Panc1 (cell line): Measurements from ENCODE around the gene GRAMD4. TPM values are rescaled to one million over a fixed set of nuclear protein-coding genes. Genes with fewer than 3 reads are reported as not detected.

Experiments used
- ATAC-seq: fragments of 200-7000 bp; cut with Tn5 transposase; 2 replicates; pipeline ENCODE4 v1.9.1; 2020; ENCODE audit warnings: mild to moderate bottlenecking, moderate library complexity
- BruUV-seq: library from RNA; stranded (reverse); fragments of 400-500 nt; replicated peaks from 2 replicates; lab custom pipeline; 2021; lab: Mats Ljungman, UMichigan
- CTCF ChIA-PET: fragments of 300-600 bp; sonication (Branson Sonifier 250); formaldehyde crosslinking; loops from one replicate; lab custom pipeline; 2022; ENCODE audit warnings: antibody characterized with exemption; lab: Charles Lee
- POLR2A ChIA-PET: fragments of 300-600 bp; sonication (Branson Sonifier 250); formaldehyde crosslinking; loops from one replicate; lab custom pipeline; 2022; ENCODE audit warnings: antibody characterized with exemption; lab: Charles Lee
- DNase-seq: peaks from one replicate; pipeline ENCODE4 v3.0.0-alpha.2; 2010; ENCODE audit warnings: low read depth, low spot score
- H3K27ac ChIP-seq: 2 replicates; pipeline ENCODE4 v1.5.1; 2011; ENCODE audit warnings: mild to moderate bottlenecking, low read length, inconsistent platforms
- H3K27me3 ChIP-seq: fragments of 200-500 bp; sonication (Bioruptor generic); 2 replicates; pipeline ENCODE4 v1.6.0; 2014; ENCODE audit warnings: low read length, inconsistent platforms; ENCODE audit not compliant: control insufficient read depth, insufficient read depth
- H3K36me3 ChIP-seq: fragments of 200-500 bp; sonication (Bioruptor generic); 2 replicates; pipeline ENCODE4 v1.5.1; 2014; ENCODE audit warnings: inconsistent platforms, mild to moderate bottlenecking, low read length, moderate library complexity; ENCODE audit not compliant: control insufficient read depth, insufficient read depth
- H3K4me1 ChIP-seq: 2 replicates; pipeline ENCODE4 v1.5.1; 2011; ENCODE audit warnings: inconsistent platforms, mild to moderate bottlenecking, low read length, moderate library complexity; ENCODE audit not compliant: control insufficient read depth, insufficient read depth
- H3K4me3 ChIP-seq, 2 experiments: 2 replicates each; pipeline ENCODE4 v1.5.1; 2011 to 2012; ENCODE audit warnings: low read depth in 2 of 2, low read length in 2 of 2, mild to moderate bottlenecking in 2 of 2, inconsistent platforms in 1 of 2, moderate library complexity in 1 of 2
- H3K9me3 ChIP-seq: fragments of 200-500 bp; sonication (Bioruptor generic); 2 replicates; pipeline ENCODE4 v1.5.1; 2014; ENCODE audit warnings: low read depth, mild to moderate bottlenecking, inconsistent platforms, low read length, moderate library complexity; ENCODE audit not compliant: control insufficient read depth, insufficient read depth
- POLR2AphosphoS5 ChIP-seq: IDR thresholded peaks from 2 replicates; pipeline ENCODE4 v1.6.1; 2012; ENCODE audit warnings: mild to moderate bottlenecking, low read depth, low read length, moderate library complexity
- SIN3A ChIP-seq: IDR thresholded peaks from 2 replicates; pipeline ENCODE4 v1.6.1; 2012; ENCODE audit warnings: low read depth, mild to moderate bottlenecking, low read length, moderate library complexity, borderline replicate concordance; ENCODE audit not compliant: insufficient read depth
- TCF7L2 ChIP-seq: IDR thresholded peaks from 2 replicates; pipeline ENCODE4 v1.6.1; 2011; ENCODE audit warnings: mild to moderate bottlenecking, low read depth, low read length, inconsistent platforms
- in situ Hi-C: cut with HindIII; loops from 2 replicates; pipeline ENCODE4 v1.10.0; 2016; ENCODE audit warnings: low sequenced_read_pairs, low pct_unique_long_range_greater_than_20kb
- intact Hi-C: fragments of 100-400 bp; cut with micrococcal nuclease; formaldehyde crosslinking; loops from one replicate; pipeline ENCODE4 v1.10.0; 2022; ENCODE audit not compliant: unreplicated experiment
- total RNA-seq: library from RNA; stranded (reverse); gene quantifications from one replicate; pipeline ENCODE4 v1.2.1, GENCODE V29; 2021; ENCODE audit not compliant: unreplicated experiment
- TF ChIP-seq, protein P1 (sequence below): fragments of 450-650 bp; IDR thresholded peaks from 2 replicates; pipeline ENCODE4 v1.5.1; 2017; ENCODE audit warnings: mild to moderate bottlenecking
- TF ChIP-seq, protein P2 (sequence below), 2 experiments: IDR thresholded peaks; 2 replicates each; pipeline ENCODE4 v1.6.1; 2011 to 2012; ENCODE audit warnings: low read depth in 2 of 2, control low read depth in 1 of 2, low read length in 1 of 2, mild to moderate bottlenecking in 1 of 2, moderate library complexity in 1 of 2; ENCODE audit not compliant: insufficient read depth in 1 of 2

Gene GRAMD4
- total RNA-seq, 1 experiment from 2014 or later = 30.8 TPM

DNA sequence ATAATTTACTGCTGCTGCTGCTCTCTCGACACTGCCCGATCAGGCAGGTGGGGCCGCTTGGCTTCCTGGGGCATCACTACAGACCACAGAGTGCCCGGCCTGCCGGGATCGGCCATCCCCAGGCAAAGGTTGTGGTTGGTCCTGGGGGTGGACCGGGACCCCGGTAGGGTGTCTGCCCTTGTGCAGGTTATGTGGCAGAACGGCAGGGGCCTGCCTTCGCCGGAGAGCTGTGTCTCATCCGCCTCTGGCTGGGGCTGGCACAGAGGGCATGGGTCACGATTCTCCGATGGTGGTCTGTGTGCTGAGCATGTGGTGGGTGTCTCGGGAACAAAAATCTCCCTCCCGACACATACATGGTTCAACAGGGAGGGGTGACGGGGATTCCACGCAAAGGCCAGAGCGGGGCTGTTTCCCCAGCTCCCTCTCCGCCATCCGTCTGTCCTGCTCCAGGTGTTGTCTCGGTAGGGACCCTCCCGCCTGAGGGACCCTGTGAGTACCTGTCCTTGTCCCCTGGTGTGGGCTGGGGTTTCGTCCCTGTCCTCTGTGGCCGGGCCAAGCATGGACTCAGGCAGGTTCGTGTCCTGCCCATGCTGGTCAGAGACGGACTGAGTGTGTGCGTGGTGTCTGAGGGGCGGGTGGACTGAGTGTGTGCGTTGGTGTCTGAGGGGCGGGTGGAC is 7.8 kb downstream of the GRAMD4 start:
- in situ Hi-C loops (no loop called here), intact Hi-C loops (no loop called here)
- no peak for ATAC-seq
- no TSS peak for BruUV-seq
- Histone ChIP-seq H3K4me1 (no peaks in the 10 kb centered on the region), H3K27ac (no peak overlapping the region), H3K36me3 (no peaks in the 10 kb centered on the region), H3K4me3 (no peak overlapping the region), H3K27me3 (no peaks in the 10 kb centered on the region), H3K9me3 (no peaks in the 10 kb centered on the region)
- POLR2A ChIA-PET = no interaction called here
- CTCF ChIA-PET = no interaction called here
- DNase-seq = no peak
- no peak for TF ChIP-seq SIN3A
- no peak for TF ChIP-seq POLR2AphosphoS5
- TF ChIP-seq, protein P1, sequence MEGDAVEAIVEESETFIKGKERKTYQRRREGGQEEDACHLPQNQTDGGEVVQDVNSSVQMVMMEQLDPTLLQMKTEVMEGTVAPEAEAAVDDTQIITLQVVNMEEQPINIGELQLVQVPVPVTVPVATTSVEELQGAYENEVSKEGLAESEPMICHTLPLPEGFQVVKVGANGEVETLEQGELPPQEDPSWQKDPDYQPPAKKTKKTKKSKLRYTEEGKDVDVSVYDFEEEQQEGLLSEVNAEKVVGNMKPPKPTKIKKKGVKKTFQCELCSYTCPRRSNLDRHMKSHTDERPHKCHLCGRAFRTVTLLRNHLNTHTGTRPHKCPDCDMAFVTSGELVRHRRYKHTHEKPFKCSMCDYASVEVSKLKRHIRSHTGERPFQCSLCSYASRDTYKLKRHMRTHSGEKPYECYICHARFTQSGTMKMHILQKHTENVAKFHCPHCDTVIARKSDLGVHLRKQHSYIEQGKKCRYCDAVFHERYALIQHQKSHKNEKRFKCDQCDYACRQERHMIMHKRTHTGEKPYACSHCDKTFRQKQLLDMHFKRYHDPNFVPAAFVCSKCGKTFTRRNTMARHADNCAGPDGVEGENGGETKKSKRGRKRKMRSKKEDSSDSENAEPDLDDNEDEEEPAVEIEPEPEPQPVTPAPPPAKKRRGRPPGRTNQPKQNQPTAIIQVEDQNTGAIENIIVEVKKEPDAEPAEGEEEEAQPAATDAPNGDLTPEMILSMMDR = no peak
- no peak for TF ChIP-seq TCF7L2
- TF ChIP-seq, protein P2, sequence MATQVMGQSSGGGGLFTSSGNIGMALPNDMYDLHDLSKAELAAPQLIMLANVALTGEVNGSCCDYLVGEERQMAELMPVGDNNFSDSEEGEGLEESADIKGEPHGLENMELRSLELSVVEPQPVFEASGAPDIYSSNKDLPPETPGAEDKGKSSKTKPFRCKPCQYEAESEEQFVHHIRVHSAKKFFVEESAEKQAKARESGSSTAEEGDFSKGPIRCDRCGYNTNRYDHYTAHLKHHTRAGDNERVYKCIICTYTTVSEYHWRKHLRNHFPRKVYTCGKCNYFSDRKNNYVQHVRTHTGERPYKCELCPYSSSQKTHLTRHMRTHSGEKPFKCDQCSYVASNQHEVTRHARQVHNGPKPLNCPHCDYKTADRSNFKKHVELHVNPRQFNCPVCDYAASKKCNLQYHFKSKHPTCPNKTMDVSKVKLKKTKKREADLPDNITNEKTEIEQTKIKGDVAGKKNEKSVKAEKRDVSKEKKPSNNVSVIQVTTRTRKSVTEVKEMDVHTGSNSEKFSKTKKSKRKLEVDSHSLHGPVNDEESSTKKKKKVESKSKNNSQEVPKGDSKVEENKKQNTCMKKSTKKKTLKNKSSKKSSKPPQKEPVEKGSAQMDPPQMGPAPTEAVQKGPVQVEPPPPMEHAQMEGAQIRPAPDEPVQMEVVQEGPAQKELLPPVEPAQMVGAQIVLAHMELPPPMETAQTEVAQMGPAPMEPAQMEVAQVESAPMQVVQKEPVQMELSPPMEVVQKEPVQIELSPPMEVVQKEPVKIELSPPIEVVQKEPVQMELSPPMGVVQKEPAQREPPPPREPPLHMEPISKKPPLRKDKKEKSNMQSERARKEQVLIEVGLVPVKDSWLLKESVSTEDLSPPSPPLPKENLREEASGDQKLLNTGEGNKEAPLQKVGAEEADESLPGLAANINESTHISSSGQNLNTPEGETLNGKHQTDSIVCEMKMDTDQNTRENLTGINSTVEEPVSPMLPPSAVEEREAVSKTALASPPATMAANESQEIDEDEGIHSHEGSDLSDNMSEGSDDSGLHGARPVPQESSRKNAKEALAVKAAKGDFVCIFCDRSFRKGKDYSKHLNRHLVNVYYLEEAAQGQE (IDR thresholded peaks at IDR 0.05; ENCODE audit: insufficient read depth in 1 of 2, low read depth in 2 of 2, low read length in 1 of 2) = no peak

DNA sequence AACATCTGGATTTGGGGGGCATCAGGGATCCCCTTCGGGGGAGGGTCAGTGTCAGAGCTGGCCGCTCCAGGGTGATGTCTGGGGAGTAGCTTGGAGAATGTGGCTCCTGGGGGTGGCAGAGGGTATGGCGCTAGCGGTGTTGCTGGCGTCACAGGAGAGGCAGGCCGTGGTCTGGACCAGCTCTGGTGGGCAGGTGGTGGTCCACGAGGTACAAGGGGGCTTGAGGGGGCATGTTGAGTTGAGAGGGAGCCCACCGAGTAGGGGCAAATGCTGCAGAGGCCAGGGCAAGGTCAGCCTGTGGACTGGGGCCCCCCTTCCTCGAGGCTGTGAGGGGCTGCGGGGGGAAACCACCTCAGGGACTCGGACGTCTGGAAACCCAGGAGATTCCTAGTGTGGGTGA is 8.6 kb downstream of the GRAMD4 start:
- CTCF ChIA-PET = no interaction called here
- TF ChIP-seq SIN3A (no peak), TCF7L2 (no peak), POLR2AphosphoS5 (no peak)
- TF ChIP-seq, protein P1 = no peak
- TF ChIP-seq, protein P2 (IDR thresholded peaks at IDR 0.05; ENCODE audit: insufficient read depth in 1 of 2, low read depth in 2 of 2, low read length in 1 of 2) = no peak
- H3K9me3 ChIP-seq = no peaks in the 10 kb centered on the region
- no peaks in the 10 kb centered on the region for H3K4me1 ChIP-seq
- in situ Hi-C loops (no loop called here), intact Hi-C loops (no loop called here)
- no peaks in the 10 kb centered on the region for H3K36me3 ChIP-seq
- POLR2A ChIA-PET = no interaction called here
- ATAC-seq (no peak), DNase-seq (no peak)
- H3K4me3 ChIP-seq = no peak overlapping the region
- no TSS peak for BruUV-seq
- H3K27ac ChIP-seq = no peak overlapping the region
- no peaks in the 10 kb centered on the region for H3K27me3 ChIP-seq
